HG03095 (cell line): Measurements from ENCODE around the gene TTC27.

Experiments
- ATAC-seq: cut with Tn5 transposase; IDR thresholded peaks from one replicate; pipeline ENCODE4 v1.9.1; 2021; ENCODE audit warnings: moderate library complexity; ENCODE audit not compliant: unreplicated experiment

TTC27 gene

GRCh38 chr2:32666704-32667103, 38.9 kb downstream of the TTC27 start:
- no peak for ATAC-seq

- ATAC-seq, result no peak
These were observed 40.4 kb downstream of the TTC27 start for GRCh38 chr2:32668254-32668653.

- ATAC-seq, result no peak
These were observed 44.2 kb downstream of the TTC27 start for GRCh38 chr2:32671885-32672533.

- ATAC-seq, result no peak
These were observed 51.0 kb downstream of the TTC27 start for GRCh38 chr2:32678825-32679224.

- no peak for ATAC-seq
These were observed 53.1 kb downstream of the TTC27 start for GRCh38 chr2:32680942-32681341.

- ATAC-seq, result no peak
These were observed 55.8 kb downstream of the TTC27 start for GRCh38 chr2:32683520-32684086.

GRCh38 chr2:32688541-32688940, 60.7 kb downstream of the TTC27 start:
- ATAC-seq, result peak; percentile 74

- no peak for ATAC-seq
These were observed 63.8 kb downstream of the TTC27 start for GRCh38 chr2:32691678-32692077.

- no peak for ATAC-seq
These were observed 68.6 kb downstream of the TTC27 start for GRCh38 chr2:32696439-32696838.

- ATAC-seq, result no peak
These were observed 69.3 kb downstream of the TTC27 start for GRCh38 chr2:32697156-32697555.

GRCh38 chr2:32699151-32699550, 71.3 kb downstream of the TTC27 start:
- ATAC-seq, result no peak

- no peak for ATAC-seq
These were observed 74.0 kb downstream of the TTC27 start for GRCh38 chr2:32701806-32702205.

- no peak for ATAC-seq
These were observed 74.6 kb downstream of the TTC27 start for GRCh38 chr2:32702303-32703064.

- no peak for ATAC-seq
These were observed 79.1 kb downstream of the TTC27 start for GRCh38 chr2:32706815-32707579.

- ATAC-seq, result no peak
These were observed 83.4 kb downstream of the TTC27 start for GRCh38 chr2:32711219-32711618.

GRCh38 chr2:32711908-32712501, 84.2 kb downstream of the TTC27 start:
- no peak for ATAC-seq

- no peak for ATAC-seq
These were observed 85.0 kb downstream of the TTC27 start for GRCh38 chr2:32712870-32713269.

GRCh38 chr2:32714521-32714920, 86.7 kb downstream of the TTC27 start:
- ATAC-seq, result no peak

GRCh38 chr2:32715391-32715841, 87.6 kb downstream of the TTC27 start:
- peak; percentile 85 for ATAC-seq

GRCh38 chr2:32715981-32716380, 88.1 kb downstream of the TTC27 start:
- no peak for ATAC-seq

- ATAC-seq, result no peak
These were observed 88.7 kb downstream of the TTC27 start for GRCh38 chr2:32716598-32716997.
